ENCODE measurements around the gene SRL. TPM values are rescaled to one million over a fixed set of nuclear protein-coding genes. Genes with fewer than 3 reads are reported as not detected.
A peak's percentile ranks its signal among the peaks of the same experiment; 100 is the strongest.
"Not testable (repeated sequence)": the region's sequence is repeated elsewhere in the genome, so short reads cannot be mapped to it uniquely, and the experiment has no call there.

Gene SRL
- total and polyA plus RNA-seq, 2 experiments from 2014 or later = not detected

DNA sequence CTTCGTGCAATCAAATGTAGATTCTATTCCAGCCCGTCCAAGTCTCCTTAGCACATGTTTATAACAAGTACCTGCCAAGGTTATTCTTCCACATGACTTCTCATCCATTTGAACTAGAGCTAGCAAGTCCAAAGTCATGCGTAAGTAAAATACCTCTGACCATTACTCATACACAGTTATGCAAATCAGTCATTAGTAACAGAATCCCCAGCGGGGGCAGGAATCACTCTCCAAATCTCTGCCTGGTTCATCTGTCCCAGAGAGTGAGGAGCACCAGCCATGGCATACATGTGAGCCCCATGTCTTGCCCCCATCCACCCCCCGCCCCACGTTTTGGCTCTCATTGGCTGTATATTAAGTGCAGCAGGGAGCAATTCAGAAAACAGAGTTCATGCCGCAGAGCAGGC is 27.7 kb downstream of the SRL start:
- TF ChIP-seq EZH2 (IDR thresholded peaks at IDR 0.05; ENCODE audit: insufficient read depth, poor library complexity, severe bottlenecking) (no peak), EZH2phosphoT487 (IDR thresholded peaks at IDR 0.05; ENCODE audit: insufficient read depth, low read depth) (no peak)
- Histone ChIP-seq H3K4me1 (ENCODE audit: insufficient read depth) (peaks cover 27% of the 10 kb centered on the region), H2AFZ (no peak overlapping the region), H3K4me3 (no peak overlapping the region), H3K9me3 (ENCODE audit: low read depth) (no peaks in the 10 kb centered on the region), H3K27me3 (replicated peaks; ENCODE audit: insufficient read depth) (no peaks in the 10 kb centered on the region), H3K9me2 (ENCODE audit: insufficient read depth) (no peaks in the 10 kb centered on the region), H3K27ac (peak overlapping the region; percentile 52), H3F3A (ENCODE audit: insufficient read depth) (peaks cover 12% of the 10 kb centered on the region; the same call in 1 of the 2 replicates), H3K36me3 (ENCODE audit: low read depth) (no peaks in the 10 kb centered on the region), H4K20me1 (ENCODE audit: insufficient read depth) (no peaks in the 10 kb centered on the region), H3K79me2 (ENCODE audit: insufficient read depth) (no peaks in the 10 kb centered on the region), H3K4me2 (ENCODE audit: unreplicated experiment) (peak overlapping the region; percentile 55), H3K9ac (no peak overlapping the region)
- WGBS, 2 experiments (ENCODE audit: low coverage in 1 of 2, low lambda C conversion rate in 2 of 2, missing lambda C conversion rate in 2 of 2) = 20 to 21% methylated on average over 7 of the region's 7 CpGs
- peak; percentile 93 for DNase-seq
- in situ Hi-C loops (cut with MboI) = no loop called here

DNA sequence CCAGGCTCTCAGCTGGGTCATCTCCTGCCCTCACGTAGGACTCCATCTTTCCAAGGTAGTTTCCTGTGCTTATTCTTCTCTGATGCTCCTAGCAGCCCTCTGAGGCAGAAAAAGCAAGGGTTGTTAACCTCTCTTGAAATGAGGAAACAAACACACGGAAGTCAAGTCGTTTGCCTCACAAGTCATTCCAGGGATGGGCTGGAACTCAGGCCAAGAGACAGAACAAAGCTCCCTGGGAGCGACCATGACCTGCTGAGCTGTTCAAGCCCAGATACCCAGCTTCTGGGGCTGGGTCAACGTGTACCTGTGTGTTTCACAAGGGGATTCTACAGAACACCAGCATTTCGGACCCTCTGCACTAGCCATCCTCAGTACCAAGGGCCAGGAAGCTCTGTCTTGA is 28.1 kb downstream of the SRL start:
- Histone ChIP-seq H3K9ac (no peak overlapping the region), H3K9me2 (ENCODE audit: insufficient read depth) (no peaks in the 10 kb centered on the region), H2AFZ (no peak overlapping the region), H3K4me2 (ENCODE audit: unreplicated experiment) (peak overlapping the region; percentile 43), H3K4me3 (no peak overlapping the region), H3K79me2 (ENCODE audit: insufficient read depth) (no peaks in the 10 kb centered on the region), H3F3A (ENCODE audit: insufficient read depth) (peaks cover 12% of the 10 kb centered on the region; the same call in 1 of the 2 replicates), H3K27ac (peak overlapping the region; percentile 52), H3K9me3 (ENCODE audit: low read depth) (no peaks in the 10 kb centered on the region), H3K27me3 (replicated peaks; ENCODE audit: insufficient read depth) (no peaks in the 10 kb centered on the region), H3K4me1 (ENCODE audit: insufficient read depth) (peaks cover 27% of the 10 kb centered on the region), H3K36me3 (ENCODE audit: low read depth) (no peaks in the 10 kb centered on the region), H4K20me1 (ENCODE audit: insufficient read depth) (no peaks in the 10 kb centered on the region)
- DNase-seq = peak; percentile 37
- WGBS, 2 experiments (ENCODE audit: low coverage in 1 of 2, low lambda C conversion rate in 2 of 2, missing lambda C conversion rate in 2 of 2) = 52 to 56% methylated on average over 6 of the region's 6 CpGs
- TF ChIP-seq EZH2 (IDR thresholded peaks at IDR 0.05; ENCODE audit: insufficient read depth, poor library complexity, severe bottlenecking) (no peak), EZH2phosphoT487 (IDR thresholded peaks at IDR 0.05; ENCODE audit: insufficient read depth, low read depth) (no peak)
- in situ Hi-C loops (cut with MboI) = no loop called here

DNA sequence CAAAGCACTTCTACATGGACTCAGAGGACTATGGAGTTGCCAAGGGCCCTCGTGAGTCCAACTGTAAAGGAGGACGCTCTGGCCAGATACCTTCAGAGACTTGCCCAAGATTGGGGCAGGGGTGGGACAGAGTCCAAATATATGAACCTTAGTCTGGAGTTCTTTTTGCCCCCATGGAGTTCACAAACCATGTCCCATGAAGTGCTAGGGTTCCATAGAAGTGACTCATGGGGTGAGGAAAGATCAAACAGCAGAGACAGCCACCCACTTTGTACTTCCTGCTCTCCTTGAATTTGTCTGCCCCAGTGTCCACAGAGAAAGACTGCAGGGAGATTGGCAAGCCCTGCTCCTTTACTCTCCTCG is 29.0 kb downstream of the SRL start:
- Histone ChIP-seq H3K9me2 (ENCODE audit: insufficient read depth) (no peaks in the 10 kb centered on the region), H3K9ac (no peak overlapping the region), H3K36me3 (ENCODE audit: low read depth) (no peaks in the 10 kb centered on the region), H2AFZ (no peak overlapping the region), H3K9me3 (ENCODE audit: low read depth) (no peaks in the 10 kb centered on the region), H4K20me1 (ENCODE audit: insufficient read depth) (no peaks in the 10 kb centered on the region), H3K79me2 (ENCODE audit: insufficient read depth) (no peaks in the 10 kb centered on the region), H3K4me2 (ENCODE audit: unreplicated experiment) (peak overlapping the region; percentile 43), H3F3A (ENCODE audit: insufficient read depth) (peaks cover 12% of the 10 kb centered on the region; the same call in 1 of the 2 replicates), H3K4me1 (ENCODE audit: insufficient read depth) (peaks cover 27% of the 10 kb centered on the region), H3K27ac (peak overlapping the region; percentile 18; the same call in 1 of the 2 replicates), H3K27me3 (replicated peaks; ENCODE audit: insufficient read depth) (no peaks in the 10 kb centered on the region), H3K4me3 (no peak overlapping the region)
- DNase-seq = peak; percentile 66
- 78 to 81% methylated on average over 3 of the region's 3 CpGs for WGBS, 2 experiments (ENCODE audit: low coverage in 1 of 2, low lambda C conversion rate in 2 of 2, missing lambda C conversion rate in 2 of 2)
- TF ChIP-seq EZH2phosphoT487 (IDR thresholded peaks at IDR 0.05; ENCODE audit: insufficient read depth, low read depth) (no peak), EZH2 (IDR thresholded peaks at IDR 0.05; ENCODE audit: insufficient read depth, poor library complexity, severe bottlenecking) (no peak)
- in situ Hi-C loops (cut with MboI) = no loop called here

DNA sequence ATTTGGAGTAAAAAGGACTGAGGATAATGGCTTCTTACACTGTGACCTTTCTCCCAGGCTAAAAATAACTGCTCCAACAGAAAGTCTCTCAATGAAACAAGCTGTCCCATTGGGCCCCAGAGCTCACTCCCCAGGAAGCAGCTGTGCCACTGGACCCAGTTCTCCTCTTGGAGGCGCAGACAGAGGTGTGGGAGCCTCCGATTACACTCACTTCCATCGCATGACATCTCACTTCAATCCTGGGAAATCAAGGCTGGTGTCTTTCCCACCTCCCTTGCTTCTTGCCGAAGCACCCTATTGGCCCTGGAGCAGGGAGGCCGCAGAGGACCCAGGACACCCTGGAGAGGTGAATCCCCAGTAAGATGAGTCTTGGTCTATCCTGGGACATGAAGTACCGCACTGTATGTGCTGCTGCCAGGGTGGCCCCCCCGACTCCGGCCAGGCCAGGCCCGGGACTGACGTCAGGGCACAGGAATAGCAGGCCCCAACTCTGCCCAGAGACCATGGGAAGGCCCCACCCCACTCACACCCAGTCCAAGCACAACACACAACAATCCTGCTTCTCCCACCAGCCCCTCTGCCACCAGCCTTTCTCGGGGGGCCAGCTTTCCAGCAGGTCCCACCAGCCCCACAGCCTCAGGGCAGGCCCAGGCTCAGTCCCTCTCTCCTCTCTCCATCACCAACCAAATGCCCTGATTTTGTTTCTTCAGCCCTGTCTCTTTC is 29.5 kb downstream of the SRL start:
- H3K79me2 ChIP-seq (ENCODE audit: insufficient read depth) = no peaks in the 10 kb centered on the region
- no peak overlapping the region for H3K4me3 ChIP-seq
- H2AFZ ChIP-seq = no peak overlapping the region
- no peaks in the 10 kb centered on the region for H3K9me3 ChIP-seq (ENCODE audit: low read depth)
- H3K4me1 ChIP-seq (ENCODE audit: insufficient read depth) = peaks cover 27% of the 10 kb centered on the region
- no peak overlapping the region for H3K9ac ChIP-seq
- H3K27me3 ChIP-seq (replicated peaks; ENCODE audit: insufficient read depth) = no peaks in the 10 kb centered on the region
- H3F3A ChIP-seq (ENCODE audit: insufficient read depth) = peaks cover 12% of the 10 kb centered on the region; the same call in 1 of the 2 replicates
- 95 to 98% methylated on average over 11 of the region's 11 CpGs for WGBS, 2 experiments (ENCODE audit: low coverage in 1 of 2, low lambda C conversion rate in 2 of 2, missing lambda C conversion rate in 2 of 2)
- H3K9me2 ChIP-seq (ENCODE audit: insufficient read depth) = no peaks in the 10 kb centered on the region
- TF ChIP-seq EZH2 (IDR thresholded peaks at IDR 0.05; ENCODE audit: insufficient read depth, poor library complexity, severe bottlenecking) (no peak), EZH2phosphoT487 (IDR thresholded peaks at IDR 0.05; ENCODE audit: insufficient read depth, low read depth) (no peak)
- H3K4me2 ChIP-seq (ENCODE audit: unreplicated experiment) = peak overlapping the region; percentile 43
- H3K27ac ChIP-seq = peak overlapping the region; percentile 18; the same call in 1 of the 2 replicates
- DNase-seq = no peak
- in situ Hi-C loops (cut with MboI) = no loop called here
- no peaks in the 10 kb centered on the region for H3K36me3 ChIP-seq (ENCODE audit: low read depth)
- H4K20me1 ChIP-seq (ENCODE audit: insufficient read depth) = no peaks in the 10 kb centered on the region

DNA sequence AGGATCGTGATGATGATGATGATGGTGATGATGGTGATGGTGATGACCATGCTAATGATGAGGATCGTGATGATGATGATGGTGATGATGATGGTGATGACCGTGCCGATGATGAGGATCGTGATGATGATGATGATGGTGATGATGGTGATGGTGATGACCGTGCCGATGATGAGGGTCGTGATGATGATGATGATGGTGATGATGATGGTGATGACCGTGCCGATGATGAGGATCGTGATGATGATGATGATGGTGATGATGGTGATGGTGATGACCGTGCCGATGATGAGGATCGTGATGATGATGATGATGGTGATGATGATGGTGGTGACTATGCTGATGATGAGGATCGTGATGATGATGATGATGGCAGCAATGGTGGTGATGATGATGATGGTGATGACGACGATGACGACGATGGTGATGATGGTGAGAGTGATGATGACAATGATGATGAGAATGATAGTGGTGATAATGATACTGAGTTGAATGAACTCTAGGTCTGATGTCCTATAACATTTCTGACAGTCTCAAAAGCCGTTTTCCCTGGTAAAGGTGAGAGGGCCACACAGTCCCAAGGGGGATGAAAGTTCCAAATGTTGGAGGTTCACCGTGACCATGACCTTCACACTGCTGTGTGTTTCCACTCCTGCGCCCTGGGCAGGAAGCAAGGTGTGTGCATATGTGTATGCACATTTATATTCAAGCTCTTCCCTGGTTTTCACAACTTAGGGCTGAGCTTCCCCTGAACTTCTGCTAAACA is 30.3 kb downstream of the SRL start:
- H3K4me3 ChIP-seq; H3K27me3 ChIP-seq (replicated peaks; ENCODE audit: insufficient read depth); DNase-seq; H2AFZ ChIP-seq; H3K36me3 ChIP-seq (ENCODE audit: low read depth); H3K79me2 ChIP-seq (ENCODE audit: insufficient read depth); H3K9ac ChIP-seq; H4K20me1 ChIP-seq (ENCODE audit: insufficient read depth); H3K4me2 ChIP-seq (ENCODE audit: unreplicated experiment); H3K9me2 ChIP-seq (ENCODE audit: insufficient read depth); H3K27ac ChIP-seq; in situ Hi-C loops (cut with MboI); H3K9me3 ChIP-seq (ENCODE audit: low read depth): not testable (repeated sequence)
- peaks cover 27% of the 10 kb centered on the region for H3K4me1 ChIP-seq (ENCODE audit: insufficient read depth)
- peaks cover 12% of the 10 kb centered on the region; the same call in 1 of the 2 replicates for H3F3A ChIP-seq (ENCODE audit: insufficient read depth)
- 96 to 97% methylated on average over 12 to 22 of the region's 22 CpGs for WGBS, 2 experiments (ENCODE audit: low coverage in 1 of 2, low lambda C conversion rate in 2 of 2, missing lambda C conversion rate in 2 of 2)

Data from GM23248 (cell line).